Stimulated activated naive CD4-positive, alpha-beta T cell (primary cell): ENCODE measurements around the gene MPL.

ENCODE experiments used
- DNase-seq, 6 experiments: peaks; one replicate each; lab custom pipeline; 2025; lab: John Stamatoyannopoulos, UW

MPL gene

GRCh38 chr1:43337588-43337987 is at the start of gene MPL:
TSS of gene MPL (plus strand) at chr1:43337818. CDS start at chr1:43337849, 31 bp downstream.
- DNase-seq: no peak

GRCh38 chr1:43288058-43288784 is 49.4 kb upstream of the MPL start:
- DNase-seq: no peak

- DNase-seq: no peak
Observed at GRCh38 chr1:43288785-43289706, 48.6 kb upstream of the MPL start.

GRCh38 chr1:43292216-43292615 is 45.4 kb upstream of the MPL start:
- no peak for DNase-seq

- DNase-seq: no peak
Observed at GRCh38 chr1:43292679-43293078, 44.9 kb upstream of the MPL start.

GRCh38 chr1:43293176-43293575 is 44.4 kb upstream of the MPL start:
- DNase-seq: no peak

- DNase-seq: no peak
Observed at GRCh38 chr1:43293896-43294760, 43.5 kb upstream of the MPL start.

GRCh38 chr1:43294761-43295160 is 42.9 kb upstream of the MPL start:
- no peak for DNase-seq

- DNase-seq: no peak
Observed at GRCh38 chr1:43296207-43296606, 41.4 kb upstream of the MPL start.

GRCh38 chr1:43298055-43298454 is 39.6 kb upstream of the MPL start:
- DNase-seq: no peak

GRCh38 chr1:43299101-43299500 is 38.5 kb upstream of the MPL start:
- DNase-seq: no peak

- no peak for DNase-seq
Observed at GRCh38 chr1:43300378-43301094, 37.1 kb upstream of the MPL start, which contains the start of gene TIE1. TSS of gene TIE1 (plus strand) at chr1:43300982. CDS start at chr1:43301072, 90 bp downstream.

- DNase-seq: no peak
Observed at GRCh38 chr1:43302201-43302600, 35.4 kb upstream of the MPL start.

- no peak for DNase-seq
Observed at GRCh38 chr1:43302721-43303470, 34.7 kb upstream of the MPL start.

GRCh38 chr1:43303471-43304313 is 33.9 kb upstream of the MPL start:
- DNase-seq: no peak

GRCh38 chr1:43304314-43304681 is 33.3 kb upstream of the MPL start:
- DNase-seq: no peak

GRCh38 chr1:43304771-43305300 is 32.8 kb upstream of the MPL start:
- DNase-seq: no peak

- DNase-seq: no peak
Observed at GRCh38 chr1:43305461-43305860, 32.2 kb upstream of the MPL start.

GRCh38 chr1:43305926-43306687 is 31.5 kb upstream of the MPL start:
- DNase-seq: no peak
